Posterior cingulate gyrus (tissue), 11 donors: ENCODE results near the gene KRT23.
"Not testable (repeated sequence)": the region's sequence is repeated elsewhere in the genome, so short reads cannot be mapped to it uniquely, and the experiment has no call there.

Experiments used
- DNase-seq, 10 donors: peaks; one replicate each; pipeline versions ENCODE4 v3.0.0 to v3.0.0-alpha.2; 2020 to 2021; ENCODE audit warnings: mixed read lengths in 3 of 10
- intact Hi-C: fragments of 100-400 bp; cut with DNase I; formaldehyde crosslinking; loops from one replicate; pipeline ENCODE4 v1.15.1; 2023

The KRT23 gene

GRCh38 chr17:40951011-40951622 lies 13.7 kb upstream of the KRT23 start:
- no peak for DNase-seq
- intact Hi-C loops: no loop called here

GRCh38 chr17:40950176-40950575 lies 12.7 kb upstream of the KRT23 start:
- intact Hi-C loops: no loop called here
- no peak for DNase-seq

GRCh38 chr17:40949418-40949817 lies 12.0 kb upstream of the KRT23 start:
- intact Hi-C loops: no loop called here
- peak in 1 of 10 donors; percentile 45 for DNase-seq

DNA sequence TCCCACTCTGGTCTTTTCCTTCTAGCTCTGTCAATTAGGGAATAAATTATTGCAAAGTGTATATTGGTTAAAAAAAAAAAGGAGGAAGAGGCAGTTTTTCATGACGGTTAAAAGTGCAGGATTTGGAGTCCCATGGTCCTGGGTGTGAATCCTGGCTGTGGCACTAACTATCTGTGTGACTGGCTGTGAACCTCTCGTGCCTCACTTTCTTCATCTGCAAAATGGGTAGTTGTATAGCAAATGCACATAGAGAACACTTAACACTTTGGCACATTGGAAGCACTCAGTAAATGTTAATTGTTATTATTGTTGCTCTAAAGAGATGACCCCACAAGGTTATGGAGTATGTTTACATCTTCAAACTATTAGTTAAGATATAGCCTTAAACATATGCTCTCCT lies 10.5 kb upstream of the KRT23 start:
- DNase-seq: no peak
- intact Hi-C loops: no loop called here

GRCh38 chr17:40945414-40945813 lies 8.0 kb upstream of the KRT23 start:
- DNase-seq: no peak
- intact Hi-C loops: no loop called here

- no peak for DNase-seq
- intact Hi-C loops: no loop called here
Measured at GRCh38 chr17:40944531-40944930, 7.1 kb upstream of the KRT23 start.

GRCh38 chr17:40942553-40942952 lies 5.1 kb upstream of the KRT23 start:
- intact Hi-C loops: no loop called here
- no peak for DNase-seq

- no peak for DNase-seq
- intact Hi-C loops: no loop called here
Measured at GRCh38 chr17:40940266-40940665, 2.8 kb upstream of the KRT23 start.

DNA sequence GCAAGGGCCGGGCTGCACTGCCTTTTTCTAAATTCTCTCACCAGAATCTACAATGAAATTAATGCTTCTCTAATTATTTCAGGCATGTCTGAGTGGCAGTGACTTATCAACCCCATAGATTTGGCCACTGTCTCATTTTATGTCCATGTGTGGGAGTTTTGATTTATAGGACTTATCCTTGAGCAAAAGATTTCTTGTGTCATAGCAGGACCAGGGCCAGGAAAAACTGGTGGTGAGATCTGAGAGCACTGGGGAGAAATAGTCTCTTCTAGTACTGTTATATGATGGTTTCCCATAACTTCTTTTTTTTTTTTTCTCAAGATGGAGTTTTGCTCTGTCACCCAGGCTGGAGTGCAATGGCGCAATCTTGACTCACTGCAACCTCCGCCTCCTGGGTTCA lies 1.5 kb upstream of the KRT23 start:
- no peak for DNase-seq
- intact Hi-C loops: no loop called here

DNA sequence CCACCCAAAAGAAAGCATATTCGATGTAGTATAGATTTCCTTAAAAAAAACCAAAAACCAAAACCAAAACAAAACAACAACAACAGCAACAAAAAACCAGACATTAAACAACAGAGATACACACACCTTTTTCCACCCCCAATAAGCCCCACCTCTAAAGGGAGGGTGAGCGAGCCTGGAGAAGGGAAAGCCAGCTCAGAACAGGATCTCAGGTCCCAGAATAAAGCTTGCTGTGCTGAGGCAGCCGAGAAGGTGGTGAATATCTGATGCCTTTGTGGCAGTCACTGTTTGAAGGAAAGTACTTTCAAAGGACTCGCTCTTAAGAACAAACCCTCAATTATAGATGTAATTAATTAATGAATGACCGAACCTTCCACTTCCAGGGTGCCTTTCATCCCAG lies 470 bp downstream of the KRT23 start:
- intact Hi-C loops: no loop called here
- no peak for DNase-seq

DNA sequence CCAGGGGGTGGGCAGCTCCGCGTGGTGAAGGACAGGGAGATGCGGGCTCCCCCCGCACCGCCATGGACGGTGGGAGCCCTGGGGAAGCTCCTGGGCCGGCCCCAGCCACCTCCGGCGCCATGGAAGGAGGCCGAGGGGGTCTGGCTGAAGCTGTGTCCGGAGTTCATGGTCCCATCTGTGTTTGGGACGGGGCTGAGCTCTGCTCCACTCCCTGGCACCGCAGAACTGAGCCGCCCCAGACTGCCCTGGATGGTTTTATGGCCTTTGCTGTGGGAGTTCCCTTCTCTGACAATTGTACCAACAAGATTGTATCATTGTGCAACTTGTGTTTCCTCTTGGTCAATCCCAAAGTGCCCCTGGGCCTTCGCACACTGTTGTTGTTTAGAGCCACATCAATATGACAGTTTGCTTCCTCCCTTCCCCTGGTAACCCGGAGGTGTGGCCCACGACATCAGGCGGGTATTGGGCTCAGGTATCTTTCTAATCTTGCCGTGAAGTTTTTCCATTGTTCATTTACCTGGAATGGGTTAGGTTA lies 942 bp downstream of the KRT23 start:
- no peak for DNase-seq
- intact Hi-C loops: no loop called here

DNA sequence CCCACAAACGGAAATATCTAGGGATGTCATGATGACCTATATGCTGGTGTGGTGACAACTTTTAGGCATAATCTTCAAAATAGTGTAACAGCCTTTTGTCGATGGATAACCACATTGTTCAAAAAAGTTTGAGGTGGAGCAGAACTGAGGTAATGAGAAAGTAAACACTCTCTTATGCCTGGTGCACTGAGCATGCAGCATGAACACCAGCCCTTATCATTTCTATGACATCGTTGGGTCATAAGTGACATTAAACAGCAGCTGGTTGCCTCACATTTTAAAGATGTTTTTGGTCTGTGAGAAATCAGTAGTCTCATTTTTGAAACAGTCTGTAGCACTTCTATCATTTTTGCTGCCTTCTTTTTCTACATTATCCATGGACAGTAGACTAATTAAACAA lies 1.8 kb downstream of the KRT23 start:
- no peak for DNase-seq
- intact Hi-C loops: no loop called here

DNA sequence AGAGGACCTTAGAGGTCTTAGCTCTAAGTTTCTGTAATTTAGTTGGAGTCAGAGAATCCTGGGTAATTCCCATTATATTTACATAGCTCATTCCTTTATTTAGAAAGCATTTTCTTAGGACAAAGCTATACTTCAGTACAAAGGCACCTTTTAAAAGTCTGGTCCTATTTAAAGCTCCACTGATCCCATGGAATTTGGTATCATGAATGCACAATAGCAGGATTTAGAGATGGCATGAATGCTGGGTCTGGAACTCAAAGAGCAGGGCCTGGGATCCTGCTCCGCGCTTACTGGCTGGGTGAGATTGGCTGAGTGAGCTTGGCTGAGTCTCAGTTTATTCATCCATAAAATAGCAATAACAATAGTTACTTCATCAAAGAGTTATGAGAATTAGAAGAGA lies 4.8 kb downstream of the KRT23 start:
- DNase-seq: no peak
- intact Hi-C loops: no loop called here

GRCh38 chr17:40931311-40931710 lies 6.1 kb downstream of the KRT23 start:
- no peak for DNase-seq
- intact Hi-C loops: no loop called here

GRCh38 chr17:40926341-40926740 lies 11.1 kb downstream of the KRT23 start:
- intact Hi-C loops: no loop called here

GRCh38 chr17:40922239-40922638 lies 15.2 kb downstream of the KRT23 start:
- peak in 3 of 10 donors; percentile 29 to 87 (median 63) for DNase-seq
- intact Hi-C loops: no loop called here

More at GRCh38 chr17:40926341-40926740, 11.1 kb downstream of the KRT23 start:
- no peak for DNase-seq

DNA sequence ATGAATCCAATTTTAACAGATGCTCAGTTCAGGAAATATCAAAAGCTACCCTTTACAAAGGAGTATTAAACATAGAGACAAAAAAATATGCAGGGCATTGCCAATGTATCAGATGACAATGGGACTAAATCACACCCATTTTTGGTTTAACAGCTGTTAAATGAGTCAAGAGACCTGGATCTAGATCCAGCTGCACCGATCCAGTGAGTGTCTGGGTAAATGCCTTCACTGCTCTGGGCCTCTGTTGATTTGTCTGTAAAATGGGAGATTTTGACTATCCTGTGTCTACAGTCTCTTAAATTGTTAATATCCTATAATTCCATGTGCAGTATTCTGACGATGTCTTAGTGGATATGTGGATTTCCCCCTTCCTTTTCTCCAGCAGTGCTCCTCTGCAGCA lies 16.4 kb downstream of the KRT23 start:
- intact Hi-C loops: no loop called here
- no peak for DNase-seq

- DNase-seq, intact Hi-C loops: not testable (repeated sequence)
Measured at GRCh38 chr17:40917116-40917515, 20.3 kb downstream of the KRT23 start.

GRCh38 chr17:40916366-40916765 lies 21.1 kb downstream of the KRT23 start:
- no peak for DNase-seq
- intact Hi-C loops: no loop called here

DNA sequence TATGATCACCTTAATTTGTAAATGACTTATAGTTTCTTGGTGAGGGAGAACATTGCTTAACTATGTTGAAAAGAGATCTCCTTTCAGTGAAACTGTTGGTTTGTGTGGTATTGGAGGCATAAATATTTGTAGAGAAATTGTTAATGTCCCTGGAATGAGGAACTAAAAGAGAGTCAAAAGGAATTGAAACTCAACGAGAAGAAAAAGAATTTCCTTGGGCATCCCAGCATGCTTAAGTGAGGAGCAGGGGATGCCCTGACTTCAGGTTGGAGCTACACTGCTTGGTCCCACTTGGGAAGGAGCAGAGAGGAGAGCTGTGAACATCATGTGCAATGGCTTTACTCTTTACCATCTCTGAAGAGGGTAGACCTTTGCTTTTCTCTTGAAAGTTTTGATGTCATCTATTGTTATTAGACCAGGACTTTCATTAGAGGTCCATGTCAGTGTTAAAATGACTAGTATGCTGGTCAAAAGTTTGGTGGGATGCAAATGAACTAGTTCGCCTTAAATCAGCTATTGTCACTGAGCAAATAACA lies 21.7 kb downstream of the KRT23 start:
- intact Hi-C loops: no loop called here
- DNase-seq: no peak

- no peak for DNase-seq
- intact Hi-C loops: no loop called here
Measured at GRCh38 chr17:40915199-40915661, 22.2 kb downstream of the KRT23 start.

DNA sequence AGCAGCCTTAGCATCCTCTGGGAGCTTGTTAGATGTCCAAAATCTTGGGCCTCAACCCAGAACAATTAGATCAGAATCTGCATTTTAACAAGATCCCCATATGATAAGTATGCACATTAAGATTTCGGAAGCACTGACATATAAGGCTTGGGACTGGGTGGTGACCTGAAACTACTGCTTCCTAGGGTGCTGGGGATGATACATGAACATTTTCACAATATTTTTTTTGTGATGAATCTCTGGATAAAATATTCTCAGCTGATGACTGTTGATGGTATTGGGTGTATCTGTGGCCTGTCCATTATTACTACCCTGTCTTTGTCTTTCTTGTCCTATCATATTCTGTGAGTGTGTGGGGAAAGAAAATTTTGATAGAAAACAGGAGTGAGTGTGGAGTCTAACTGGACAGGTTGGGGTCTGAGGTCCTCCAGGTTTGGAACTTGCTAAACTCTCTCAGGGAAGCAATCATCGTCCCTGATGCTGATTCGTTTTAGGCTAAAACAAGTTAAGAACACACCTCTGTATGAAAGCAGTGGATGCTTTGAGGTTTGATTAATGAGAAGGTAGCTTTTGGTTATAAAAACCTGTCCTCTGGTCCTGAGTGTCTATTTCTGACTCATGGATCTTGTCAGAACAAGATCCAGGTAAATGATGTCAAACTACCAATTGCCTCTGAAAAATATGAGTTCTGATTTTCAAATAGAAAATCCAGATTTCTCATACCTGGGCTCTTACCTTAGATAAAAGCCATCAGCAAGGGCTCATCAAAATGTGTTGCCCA lies 23.2 kb downstream of the KRT23 start:
- no peak for DNase-seq
- intact Hi-C loops: no loop called here
